Mucosa of descending colon (tissue), 3 donors: ENCODE measurements around the gene RGCC. TPM values are rescaled to one million over a fixed set of nuclear protein-coding genes. Genes with fewer than 3 reads are reported as not detected.
"Not testable (repeated sequence)": the region's sequence is repeated elsewhere in the genome, so short reads cannot be mapped to it uniquely, and the experiment has no call there.

Experiments
- ATAC-seq: fragments of 200-7000 bp; cut with Tn5 transposase; one replicate; pipeline ENCODE4 v1.9.1; 2020; ENCODE audit warnings: mild to moderate bottlenecking, moderate library complexity
- DNase-seq, 3 donors: peaks; one replicate each; pipeline ENCODE4 v3.0.0-alpha.2; 2020
- H3K36me3 ChIP-seq: fragments of 200-600 bp; one replicate; pipeline ENCODE4 v1.8.0; 2021; ENCODE audit warnings: low read depth, mild to moderate bottlenecking
- H3K4me1 ChIP-seq: fragments of 200-600 bp; one replicate; pipeline ENCODE4 v1.8.0; 2021; ENCODE audit warnings: low read depth, mild to moderate bottlenecking
- H3K4me3 ChIP-seq: fragments of 200-600 bp; one replicate; pipeline ENCODE4 v1.8.0; 2021; ENCODE audit warnings: mild to moderate bottlenecking
- H3K9me3 ChIP-seq: fragments of 200-600 bp; one replicate; pipeline ENCODE4 v1.8.0; 2021; ENCODE audit warnings: mild to moderate bottlenecking
- CTCF ChIP-seq: fragments of 200-600 bp; IDR thresholded peaks from one replicate; pipeline ENCODE4 v1.8.0; 2022; ENCODE audit warnings: antibody characterized with exemption, mild to moderate bottlenecking
- intact Hi-C, 2 donors: fragments of 100-400 bp; cut with DNase I in 1 of 2; cut with micrococcal nuclease in 1 of 2; formaldehyde crosslinking; loops; one replicate each; pipeline versions ENCODE4 v1.11.0 to v1.11.1; 2022; cut with DNase I, micrococcal nuclease
- total RNA-seq, 3 donors: library from RNA; stranded (reverse); fragmentation: NEBNext Ultra II Directional in 2 of 3; extraction: Animal tissue kit (Norgen Biotek cat#: 25700) in 2 of 3; gene quantifications; one replicate each; pipeline versions ENCODE4 v1.2.1 to v1.2.4, GENCODE V29; 2021 to 2023
- donor health status: DM: no; HTN: no; CAD: no; lungs with moderate emphysema.
- donor health status: DM: no; HTN: no; CAD: no.
- donor health status: DM: no; HTN: yes; CAD: no.

RGCC gene
- total RNA-seq, 3 donors from 2014 or later, result 2.5 to 14.0 (median 4.7) TPM

DNA sequence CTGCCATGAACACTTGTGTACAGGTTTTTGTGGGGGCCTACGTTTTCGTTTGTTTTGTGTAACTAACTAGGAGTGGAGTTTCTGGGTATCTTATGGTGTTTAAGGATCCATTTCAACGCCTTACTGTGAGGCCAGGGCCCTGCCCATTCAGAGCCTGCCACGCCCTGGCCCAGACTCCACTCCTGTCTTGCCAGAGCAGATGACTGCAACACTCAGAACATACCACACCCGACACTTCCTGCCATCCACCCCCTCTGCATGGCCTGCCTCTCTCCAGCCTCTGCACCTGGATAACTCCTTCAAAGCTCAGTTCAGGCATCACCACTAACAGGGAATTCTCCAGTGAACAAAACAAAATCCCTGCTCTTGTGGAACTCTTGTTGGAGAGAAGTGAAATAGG, 43.2 kb downstream of the RGCC start:
- peak; percentile 80 for ATAC-seq
- no peak overlapping the region for H3K4me3 ChIP-seq
- no peak for TF ChIP-seq CTCF
- peak; percentile 36 to 61 (median 43) for DNase-seq
- intact Hi-C loops, result no loop called here
- no peaks in the 10 kb centered on the region for H3K4me1 ChIP-seq
- H3K9me3 ChIP-seq, result no peaks in the 10 kb centered on the region
- no peaks in the 10 kb centered on the region for H3K36me3 ChIP-seq

- intact Hi-C loops, result no loop called here
- DNase-seq, result no peak
- Histone ChIP-seq H3K4me3 (no peak overlapping the region), H3K36me3 (no peaks in the 10 kb centered on the region), H3K9me3 (no peaks in the 10 kb centered on the region), H3K4me1 (no peaks in the 10 kb centered on the region)
- TF ChIP-seq CTCF, result no peak
- ATAC-seq, result no peak
Observed at GRCh38 chr13:41501281-41501680, 43.9 kb downstream of the RGCC start.

DNA sequence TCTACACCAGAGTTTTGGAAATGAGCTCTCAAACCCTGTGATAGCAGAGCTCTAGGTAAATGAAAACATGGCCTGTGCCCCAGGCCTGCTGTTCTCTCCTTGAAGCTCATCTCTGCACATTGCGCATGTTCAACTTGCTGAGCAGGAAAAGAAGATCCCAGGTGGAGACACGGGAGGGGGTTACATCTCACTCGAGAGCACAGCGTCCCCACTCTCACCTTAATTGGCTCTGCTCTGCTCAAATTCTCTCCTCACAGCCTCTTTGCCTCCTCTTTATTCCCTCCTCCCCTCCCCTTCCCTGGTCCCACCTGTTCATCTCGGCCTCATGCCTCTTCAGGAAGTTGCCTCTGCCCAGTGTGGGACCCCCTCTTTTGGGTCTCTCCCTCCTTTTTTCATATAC, 44.7 kb downstream of the RGCC start:
- no peak for TF ChIP-seq CTCF
- no peak for ATAC-seq
- no peaks in the 10 kb centered on the region for H3K4me1 ChIP-seq

GRCh38 chr13:41502673-41503072, 45.3 kb downstream of the RGCC start:
- intact Hi-C loops, result no loop called here
- DNase-seq (peak in 1 of 3 donors; percentile 23), ATAC-seq (peak; percentile 64)

More for the DNA sequence above, 44.7 kb downstream of the RGCC start:
- DNase-seq, result no peak
- Histone ChIP-seq H3K9me3 (no peaks in the 10 kb centered on the region), H3K4me3 (no peak overlapping the region), H3K36me3 (no peaks in the 10 kb centered on the region)
- intact Hi-C loops, result no loop called here

GRCh38 chr13:41503356-41503755, 46.0 kb downstream of the RGCC start:
- no peak for DNase-seq
- TF ChIP-seq CTCF, result no peak
- Histone ChIP-seq H3K4me1 (no peaks in the 10 kb centered on the region), H3K4me3 (no peak overlapping the region), H3K36me3 (no peaks in the 10 kb centered on the region), H3K9me3 (no peaks in the 10 kb centered on the region)
- no peak for ATAC-seq
- intact Hi-C loops, result no loop called here

More at GRCh38 chr13:41502673-41503072, 45.3 kb downstream of the RGCC start:
- Histone ChIP-seq H3K9me3 (no peaks in the 10 kb centered on the region), H3K4me1 (no peaks in the 10 kb centered on the region), H3K36me3 (no peaks in the 10 kb centered on the region), H3K4me3 (no peak overlapping the region)
- no peak for TF ChIP-seq CTCF

- DNase-seq, H3K4me1 ChIP-seq, H3K9me3 ChIP-seq, H3K4me3 ChIP-seq, H3K36me3 ChIP-seq, ATAC-seq, intact Hi-C loops: not testable (repeated sequence)
Observed at GRCh38 chr13:41504657-41505056, 47.3 kb downstream of the RGCC start.
